Mesodermal cell (in vitro differentiated cells): Measurements from ENCODE around the gene C10orf67.

ENCODE experiments used
- H3K27ac ChIP-seq: 2 replicates; pipeline ENCODE4 v1.7.0; 2013; ENCODE audit warnings: mild to moderate bottlenecking, low read depth, low read length, moderate library complexity; ENCODE audit not compliant: severe bottlenecking
- H3K36me3 ChIP-seq: 2 replicates; pipeline ENCODE4 v1.7.1; 2013; ENCODE audit warnings: mild to moderate bottlenecking, low read length, moderate library complexity; ENCODE audit not compliant: control insufficient read depth, insufficient read depth
- H3K4me1 ChIP-seq: one replicate; pipeline ENCODE4 v1.7.1; 2013; ENCODE audit warnings: mild to moderate bottlenecking, low read length; ENCODE audit not compliant: insufficient read depth, control insufficient read depth, poor library complexity, severe bottlenecking
- H3K4me3 ChIP-seq: 2 replicates; pipeline ENCODE4 v1.7.0; 2013; ENCODE audit warnings: low read length, control low read depth, mild to moderate bottlenecking; ENCODE audit not compliant: insufficient read depth, poor library complexity, severe bottlenecking; ENCODE audit errors: extremely low read depth
- H3K9me3 ChIP-seq: 2 replicates; pipeline ENCODE4 v1.7.1; 2013; ENCODE audit warnings: mild to moderate bottlenecking, low read length, moderate library complexity; ENCODE audit not compliant: control insufficient read depth
- WGBS, 2 experiments: methylation state at CpG; one replicate each; pipeline ENCODE4 v1.1.5; 2013; ENCODE audit warnings: missing lambda C conversion rate in 2 of 2; ENCODE audit not compliant: insufficient coverage in 2 of 2; 5-methylcytosine and 5-hydroxymethylcytosine counted together

The C10orf67 gene

GRCh38 chr10:23187155-23187554 lies 157.4 kb downstream of the C10orf67 start:
- Histone ChIP-seq H3K4me3 (no peak overlapping the region), H3K9me3 (no peaks in the 10 kb centered on the region), H3K4me1 (peaks cover 2% of the 10 kb centered on the region), H3K27ac (no peak overlapping the region), H3K36me3 (no peaks in the 10 kb centered on the region)
- 80% methylated on average over 1 of the region's 1 CpG; no CpG with 5 or more reads in 1 of the 2 experiments for WGBS, 2 experiments

GRCh38 chr10:23186697-23187096 lies 157.9 kb downstream of the C10orf67 start:
- H3K4me3 ChIP-seq = no peak overlapping the region
- no peak overlapping the region for H3K27ac ChIP-seq
- no peaks in the 10 kb centered on the region for H3K36me3 ChIP-seq
- no peaks in the 10 kb centered on the region for H3K9me3 ChIP-seq
- H3K4me1 ChIP-seq = no peaks in the 10 kb centered on the region
- 37 to 60% methylated on average over 1 to 2 of the region's 5 CpGs for WGBS, 2 experiments

GRCh38 chr10:23186178-23186577 lies 158.4 kb downstream of the C10orf67 start:
- H3K4me1 ChIP-seq = no peaks in the 10 kb centered on the region
- no peak overlapping the region for H3K4me3 ChIP-seq
- H3K27ac ChIP-seq = no peak overlapping the region
- 74 to 77% methylated on average over 7 of the region's 7 CpGs for WGBS, 2 experiments
- H3K36me3 ChIP-seq = no peaks in the 10 kb centered on the region
- no peaks in the 10 kb centered on the region for H3K9me3 ChIP-seq

GRCh38 chr10:23174977-23175512 lies 169.6 kb downstream of the C10orf67 start:
- WGBS, 2 experiments = 28 to 31% methylated on average over 11 to 14 of the region's 14 CpGs
- H3K4me1 ChIP-seq = no peaks in the 10 kb centered on the region
- no peaks in the 10 kb centered on the region for H3K36me3 ChIP-seq
- H3K4me3 ChIP-seq = no peak overlapping the region
- H3K27ac ChIP-seq = no peak overlapping the region
- H3K9me3 ChIP-seq = no peaks in the 10 kb centered on the region

DNA sequence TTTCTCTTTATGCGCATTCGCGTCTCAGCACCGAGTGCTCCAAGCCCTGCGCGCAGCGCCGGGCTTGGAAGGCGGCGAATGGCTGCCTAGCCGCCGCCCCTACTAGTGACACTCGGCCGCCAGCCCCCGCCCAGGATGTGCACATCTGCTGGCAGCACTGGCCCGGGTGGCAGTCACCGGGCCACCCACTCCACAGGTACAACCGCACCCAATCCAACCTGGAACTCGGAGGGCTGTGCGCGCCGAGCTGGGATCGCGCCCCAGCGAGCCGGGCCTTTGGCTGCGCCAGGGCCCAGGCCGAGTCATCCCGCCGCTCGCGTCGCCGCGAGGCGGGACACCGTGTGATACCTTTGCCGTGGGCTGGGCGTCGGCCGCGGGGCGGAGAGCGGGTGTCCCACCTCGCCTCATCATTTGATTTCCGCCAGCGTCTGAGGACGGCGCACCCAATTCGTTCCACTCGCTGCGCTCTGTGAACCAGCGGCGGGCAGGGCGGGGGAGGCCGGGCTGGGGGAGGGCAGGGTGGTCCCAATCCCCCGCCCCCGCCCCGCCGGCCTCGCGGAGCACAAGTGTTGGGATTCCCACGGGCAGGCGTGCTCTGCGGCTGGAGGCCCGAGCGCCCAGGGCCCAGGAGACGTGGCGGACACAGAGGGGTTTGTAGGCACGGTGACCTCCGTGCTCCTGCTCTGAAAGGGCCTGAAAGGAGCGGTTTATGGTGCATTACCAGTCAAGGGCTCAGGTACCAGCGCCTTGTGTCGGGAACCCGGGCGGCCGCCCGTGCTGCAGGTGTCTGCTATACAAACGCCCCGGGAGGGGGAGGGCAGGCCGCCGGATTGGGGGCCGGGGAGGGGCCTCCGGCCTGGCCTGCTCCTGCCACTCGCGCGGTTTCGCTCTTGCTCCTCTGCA lies 170.3 kb downstream of the C10orf67 start:
- Histone ChIP-seq H3K4me3 (no peak overlapping the region), H3K27ac (no peak overlapping the region), H3K9me3 (no peaks in the 10 kb centered on the region), H3K4me1 (no peaks in the 10 kb centered on the region), H3K36me3 (no peaks in the 10 kb centered on the region)
- 2 to 3% methylated on average over 63 to 77 of the region's 88 CpGs for WGBS, 2 experiments

DNA sequence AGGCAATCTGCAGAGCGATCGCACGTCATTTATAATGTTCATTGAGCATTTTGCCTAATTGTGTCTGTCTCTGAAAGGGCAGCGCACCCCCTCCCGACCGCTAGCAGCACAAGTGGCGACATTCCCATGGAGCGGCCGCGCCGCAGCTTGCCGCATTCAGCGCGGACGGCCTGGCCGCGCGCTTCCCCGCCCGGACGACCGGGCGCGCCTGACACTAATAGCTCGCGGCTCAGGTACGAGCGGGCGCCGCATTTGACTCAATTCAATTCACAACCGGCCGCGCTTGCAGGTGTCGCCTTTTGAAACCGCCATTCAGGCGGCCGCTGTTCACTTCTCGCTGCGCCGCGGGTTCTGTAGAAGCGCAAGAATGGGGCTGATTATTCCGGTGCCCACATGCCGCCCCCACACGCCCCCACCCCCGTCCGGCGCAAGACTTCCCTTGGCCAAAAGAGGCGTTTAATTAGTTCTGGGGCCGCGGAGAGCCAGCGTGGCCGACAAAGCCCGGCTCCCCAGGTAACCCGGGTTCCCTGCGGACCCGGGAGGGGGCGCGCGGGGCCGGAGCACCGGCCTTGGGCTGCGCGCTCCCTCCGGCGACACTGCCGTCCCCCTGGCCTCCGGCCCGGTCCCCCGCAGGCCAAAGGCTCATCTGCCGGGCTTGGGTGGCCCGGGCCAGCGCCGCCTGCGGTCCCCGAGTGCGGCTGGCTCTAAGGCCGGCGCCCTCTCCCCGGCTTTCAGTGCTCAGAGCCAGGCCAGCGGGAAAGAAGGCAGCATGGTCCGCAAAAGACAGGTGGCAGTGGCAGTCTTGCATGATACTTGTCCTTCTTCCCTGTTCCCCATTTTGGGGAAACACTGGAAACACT lies 171.2 kb downstream of the C10orf67 start:
- no peaks in the 10 kb centered on the region for H3K36me3 ChIP-seq
- no peak overlapping the region for H3K4me3 ChIP-seq
- no peaks in the 10 kb centered on the region for H3K4me1 ChIP-seq
- WGBS, 2 experiments = 1% methylated on average over 64 to 82 of the region's 82 CpGs
- H3K27ac ChIP-seq = no peak overlapping the region
- no peaks in the 10 kb centered on the region for H3K9me3 ChIP-seq

GRCh38 chr10:23172429-23173213 lies 172.0 kb downstream of the C10orf67 start:
- Histone ChIP-seq H3K4me1 (no peaks in the 10 kb centered on the region), H3K4me3 (no peak overlapping the region), H3K36me3 (no peaks in the 10 kb centered on the region), H3K9me3 (no peaks in the 10 kb centered on the region), H3K27ac (no peak overlapping the region)
- WGBS, 2 experiments = 2 to 3% methylated on average over 27 to 28 of the region's 41 CpGs

DNA sequence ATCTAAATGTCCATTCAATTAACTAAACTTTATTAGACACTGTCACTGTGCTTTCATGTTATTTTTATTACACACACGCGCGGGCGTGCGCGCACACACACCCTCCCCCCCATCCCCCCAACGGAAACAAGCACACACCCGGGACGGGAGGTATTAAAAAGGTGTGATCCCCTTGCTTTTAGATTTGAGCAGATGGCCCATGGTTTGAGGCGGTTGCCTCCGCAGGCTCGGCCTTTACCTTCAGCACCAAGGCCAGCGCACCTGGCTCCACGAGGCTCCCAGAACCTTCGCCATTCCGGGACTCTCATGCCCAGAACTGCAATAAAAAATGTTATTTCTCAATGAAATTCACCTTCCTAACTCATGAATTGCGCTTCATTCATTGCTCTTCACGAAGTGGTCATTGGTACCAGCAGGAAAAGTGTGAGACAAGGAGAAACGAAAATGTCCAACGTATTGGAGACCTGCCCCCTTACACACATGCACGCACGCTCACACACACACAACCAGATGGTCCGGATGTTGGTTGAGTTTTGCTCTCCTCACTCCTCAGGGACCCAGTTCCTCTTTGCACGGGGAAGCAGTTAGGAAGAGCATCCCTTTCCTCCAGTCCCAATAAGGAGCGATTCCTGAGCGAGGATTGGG lies 173.2 kb downstream of the C10orf67 start:
- no peaks in the 10 kb centered on the region for H3K4me1 ChIP-seq
- H3K36me3 ChIP-seq = no peaks in the 10 kb centered on the region
- 18 to 19% methylated on average over 11 to 12 of the region's 26 CpGs for WGBS, 2 experiments
- no peak overlapping the region for H3K4me3 ChIP-seq
- H3K27ac ChIP-seq = no peak overlapping the region
- no peaks in the 10 kb centered on the region for H3K9me3 ChIP-seq

GRCh38 chr10:23158370-23158769 lies 186.2 kb downstream of the C10orf67 start:
- no peaks in the 10 kb centered on the region for H3K9me3 ChIP-seq
- 0% methylated on average over 1 of the region's 5 CpGs; no CpG with 5 or more reads in 1 of the 2 experiments for WGBS, 2 experiments
- H3K36me3 ChIP-seq = no peaks in the 10 kb centered on the region
- H3K27ac ChIP-seq = no peak overlapping the region
- no peaks in the 10 kb centered on the region for H3K4me1 ChIP-seq
- H3K4me3 ChIP-seq = peak overlapping the region; percentile 23
